Limb (tissue), 2 donors: ENCODE results near the gene C1QTNF7.

Experiments
- DNase-seq, 2 donors: peaks; one replicate each; pipeline ENCODE4 v3.0.0-alpha.2; 2016; ENCODE audit errors: extremely low spot score in 2 of 2

C1QTNF7 gene

DNA sequence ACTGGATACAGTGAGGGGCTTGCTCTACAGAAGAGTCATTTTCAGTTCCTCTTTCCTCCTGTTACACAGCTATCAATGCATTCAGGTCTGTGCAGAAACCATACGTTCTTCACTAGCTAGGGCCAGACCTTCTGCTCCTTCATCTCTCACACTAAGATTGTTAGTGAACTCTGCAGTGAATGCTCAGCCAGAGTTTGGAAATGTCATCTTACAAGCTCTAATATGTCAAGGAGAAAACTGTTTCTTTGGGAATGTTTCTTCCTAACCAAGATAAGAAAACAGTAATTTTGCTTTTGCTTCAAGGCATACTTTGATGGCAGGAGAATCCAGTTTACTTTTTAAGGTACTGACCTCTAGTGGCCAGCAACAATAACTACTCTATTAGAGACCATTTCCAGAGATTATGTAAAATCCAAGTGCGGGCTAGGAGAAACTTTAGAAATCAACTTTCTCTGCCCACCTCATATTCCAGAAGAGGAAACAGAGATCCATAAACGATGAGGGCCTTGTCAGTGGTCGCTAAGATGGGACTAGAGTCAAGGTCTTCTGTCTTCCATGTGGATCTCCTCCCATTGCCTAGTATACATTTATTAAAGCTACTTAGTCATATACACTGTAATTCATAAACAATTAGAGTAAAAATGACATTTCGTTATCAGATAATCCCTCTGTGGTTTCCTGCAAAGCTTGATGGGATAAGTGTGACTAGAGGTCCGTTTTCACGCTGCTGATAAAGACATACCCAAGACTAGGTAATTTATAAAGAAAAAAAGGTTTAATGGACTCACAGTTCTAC, 29.8 kb downstream of the C1QTNF7 start:
- peak in 1 of 2 donors; percentile 77 for DNase-seq

GRCh38 chr4:15458616-15459015, 30.8 kb downstream of the C1QTNF7 start:
- DNase-seq: peak in 1 of 2 donors; percentile 12

DNA sequence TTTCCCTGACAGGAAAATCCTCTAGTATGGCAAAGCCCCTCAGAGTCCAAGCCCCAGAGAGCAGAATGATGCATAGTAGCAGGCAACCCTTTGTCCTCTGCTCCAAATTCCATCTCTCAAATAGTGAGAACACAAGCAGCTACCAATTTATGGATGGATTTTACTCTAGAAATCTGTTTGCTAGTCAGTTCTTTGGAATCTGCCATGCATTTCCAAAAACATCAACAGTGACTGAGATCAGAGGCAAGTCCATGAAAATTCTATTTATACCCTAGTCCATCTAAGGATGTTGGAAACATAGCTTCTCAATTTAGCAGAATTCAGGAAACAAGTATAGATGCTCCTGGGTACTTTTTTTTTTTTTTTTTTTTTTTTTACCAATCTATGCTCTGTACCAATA, 31.9 kb downstream of the C1QTNF7 start:
- no peak for DNase-seq

GRCh38 chr4:15466596-15466995, 38.8 kb downstream of the C1QTNF7 start:
- DNase-seq: no peak

DNA sequence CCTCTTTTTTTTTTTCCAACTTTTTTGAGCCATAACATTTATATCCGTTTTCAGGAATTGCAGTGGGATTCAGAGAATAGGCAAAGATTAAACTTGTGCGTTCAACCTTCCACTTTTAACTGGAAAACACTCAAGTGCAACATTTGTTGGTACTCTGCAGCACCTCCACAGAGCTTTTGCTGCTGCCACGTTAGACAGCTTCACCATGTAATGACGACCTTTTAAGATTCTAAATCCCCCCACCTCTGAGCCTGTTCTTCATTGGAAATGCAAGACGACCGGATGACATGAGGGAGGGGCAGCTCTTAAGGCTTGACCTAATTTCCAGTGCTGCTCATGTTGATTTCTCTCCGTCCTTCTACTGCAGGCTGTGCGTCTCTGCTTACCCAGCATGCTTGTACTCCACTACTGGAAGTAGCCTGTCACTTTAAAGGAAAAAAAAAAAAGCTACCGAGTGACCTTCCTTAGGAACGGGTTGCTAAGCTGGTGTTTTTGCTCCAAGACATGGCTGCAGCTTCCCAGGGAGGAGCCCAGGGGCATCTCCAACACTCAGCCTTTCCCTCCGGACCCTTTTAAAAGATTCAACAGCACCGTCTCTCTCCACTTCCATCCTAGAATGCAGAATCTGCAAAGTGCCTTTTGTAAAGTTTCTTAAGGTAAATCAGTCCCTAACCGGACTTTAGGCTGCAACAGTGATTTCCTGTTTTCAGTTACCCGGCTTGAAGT, 41.7 kb downstream of the C1QTNF7 start, which contains the start of gene CC2D2A:
TSS of gene CC2D2A (plus strand) at position 481 of the 726 bp plus-strand sequence. CDS start 6,051 bp downstream, outside the sequence.
- DNase-seq: peak; percentile 47 to 63

DNA sequence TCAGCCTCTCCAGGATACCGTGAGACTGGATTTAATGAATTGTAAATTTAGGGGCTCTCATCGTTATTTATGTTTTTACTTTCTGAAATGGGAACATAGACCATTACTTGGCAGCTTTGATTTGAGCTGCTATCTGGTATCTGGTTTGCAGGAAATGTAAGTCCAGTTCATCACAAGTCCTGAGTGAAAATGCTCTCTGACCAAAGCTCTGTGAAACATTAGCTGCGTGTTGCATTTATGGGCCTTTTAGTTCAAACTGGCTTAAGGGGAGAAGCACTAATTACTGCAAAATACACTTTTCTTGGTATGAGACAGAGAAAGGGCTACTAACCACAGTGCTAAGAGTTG, 42.3 kb downstream of the C1QTNF7 start:
- no peak for DNase-seq

- DNase-seq: no peak
Measured at GRCh38 chr4:15476396-15476795, 48.6 kb downstream of the C1QTNF7 start.

DNA sequence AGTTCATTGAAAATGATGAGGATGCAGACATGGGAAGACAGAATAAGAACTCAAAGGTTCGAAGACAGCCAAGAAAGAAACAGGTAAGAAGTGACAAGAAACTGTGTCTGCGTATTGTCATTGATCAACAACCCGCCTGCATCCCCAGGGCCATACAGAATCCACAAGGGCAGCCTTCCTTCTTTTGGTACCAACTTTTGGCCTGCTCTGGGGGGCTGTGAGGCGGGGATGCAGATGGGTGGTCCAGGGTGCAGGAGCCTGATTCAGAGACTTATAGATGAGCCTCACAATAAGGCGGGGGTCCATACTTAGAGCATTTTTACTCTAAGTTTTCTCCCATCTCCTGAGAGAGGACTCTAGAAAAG, 50.9 kb downstream of the C1QTNF7 start:
- DNase-seq: no peak

- peak; percentile 88 to 91 for DNase-seq
Measured at GRCh38 chr4:15479089-15479912, 51.5 kb downstream of the C1QTNF7 start.

GRCh38 chr4:15479913-15480185, 52.0 kb downstream of the C1QTNF7 start:
- DNase-seq: no peak

GRCh38 chr4:15481961-15482745, 54.3 kb downstream of the C1QTNF7 start:
- no peak for DNase-seq

DNA sequence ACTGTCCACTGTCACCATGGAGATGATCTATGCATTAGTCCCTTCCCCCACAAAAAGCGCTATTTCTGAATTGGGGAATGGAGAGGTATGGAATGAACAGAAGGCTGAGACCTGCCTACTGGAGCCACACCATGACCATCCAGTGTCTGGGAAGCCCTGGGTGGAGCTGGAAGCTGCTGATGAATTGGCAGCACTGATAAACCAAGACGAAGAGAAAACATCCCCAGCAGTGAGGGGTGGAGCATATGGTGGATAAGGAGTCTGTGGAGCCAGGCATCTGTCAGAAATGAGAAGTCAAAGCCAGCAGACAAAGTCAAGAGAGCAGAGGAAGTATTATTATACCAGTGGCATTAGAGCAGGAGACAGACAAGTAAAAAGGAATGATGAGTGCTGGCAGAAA, 55.0 kb downstream of the C1QTNF7 start:
- no peak for DNase-seq

DNA sequence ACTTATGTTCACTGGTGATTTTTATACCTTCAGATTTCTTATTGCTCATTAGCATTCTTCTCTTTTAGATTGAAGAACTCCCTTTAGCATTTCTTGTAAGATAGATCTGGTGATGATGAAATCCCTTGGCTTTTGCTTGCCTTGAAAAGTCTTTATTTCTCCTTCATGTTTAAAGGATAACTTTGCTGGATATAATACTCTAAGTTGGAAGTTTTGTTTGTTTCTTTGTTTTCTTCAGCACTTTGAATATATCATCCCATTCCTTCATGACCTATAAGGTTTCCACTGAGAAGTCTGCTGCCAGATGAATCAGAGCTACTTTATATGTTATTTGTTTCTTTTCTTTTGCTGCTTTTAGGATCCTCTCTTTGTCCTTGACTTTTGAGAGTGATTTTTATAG, 60.3 kb downstream of the C1QTNF7 start:
- no peak for DNase-seq

DNA sequence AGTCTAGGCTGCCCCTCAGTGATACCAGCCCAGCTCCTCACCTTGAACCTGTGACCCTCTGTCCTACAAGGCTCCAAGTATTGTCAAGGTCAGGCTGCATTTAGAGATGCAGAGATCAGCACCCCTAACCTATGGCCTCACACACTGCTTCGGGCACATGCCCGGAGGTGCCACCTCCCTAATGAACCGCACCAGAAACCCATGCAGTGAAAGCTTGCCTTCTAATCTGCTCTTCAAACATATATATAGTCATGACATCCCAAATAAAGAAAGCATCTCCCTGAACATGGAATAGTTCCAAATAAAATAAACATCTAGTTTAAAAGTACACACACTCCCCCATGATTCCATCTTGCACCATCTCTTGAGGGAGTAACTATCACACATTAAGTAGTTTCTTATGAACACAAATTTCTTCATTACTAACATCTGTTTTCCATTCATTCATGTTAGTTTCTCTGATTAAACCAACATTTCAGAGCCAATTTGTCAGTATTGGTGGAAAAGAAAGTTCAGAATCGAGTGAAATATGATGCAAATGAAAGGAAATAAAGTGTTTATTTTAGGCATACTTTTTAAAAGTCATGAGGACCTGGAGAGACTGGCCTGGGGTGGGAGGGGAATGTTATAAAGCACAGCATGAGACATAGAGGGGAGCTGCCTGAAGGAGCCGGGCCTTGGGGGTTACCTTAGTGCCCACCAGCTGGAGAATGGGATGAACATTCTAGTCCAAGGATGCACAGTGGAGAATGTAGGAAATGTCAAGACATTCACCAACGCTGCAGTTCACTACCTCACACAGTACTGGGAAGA, 61.0 kb downstream of the C1QTNF7 start:
- DNase-seq: peak in 1 of 2 donors; percentile 10

DNA sequence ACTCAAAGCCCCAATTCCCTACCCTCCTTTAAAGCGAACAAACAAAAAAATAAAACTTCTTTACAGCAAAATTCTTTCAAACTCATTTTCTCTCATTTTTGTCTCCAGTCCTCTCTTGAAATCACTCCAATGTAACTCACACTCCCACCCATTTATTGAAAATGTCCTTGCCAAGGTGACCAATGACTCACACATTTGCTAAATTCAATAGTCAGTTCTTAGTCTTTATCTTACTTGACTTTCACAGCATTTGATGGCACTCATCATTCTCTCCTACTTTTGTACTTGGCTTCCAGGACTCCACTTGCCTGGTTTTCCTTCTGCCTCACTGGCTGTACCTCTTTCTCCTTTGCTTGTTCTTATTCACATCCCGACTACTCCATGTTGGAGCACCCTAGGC, 61.7 kb downstream of the C1QTNF7 start:
- DNase-seq: no peak

GRCh38 chr4:15493411-15493810, 65.6 kb downstream of the C1QTNF7 start:
- DNase-seq: no peak

GRCh38 chr4:15495621-15496020, 67.8 kb downstream of the C1QTNF7 start:
- DNase-seq: no peak
